ENCODE results near the gene NDUFB11. TPM values are rescaled to one million over a fixed set of nuclear protein-coding genes. Genes with fewer than 3 reads are reported as not detected.

NDUFB11 gene
- total and polyA plus RNA-seq, 2 donors (not counting 3 experiments of a cell fraction or from before 2014, with no cell fraction given), result 65.2 to 88.0 TPM

- Histone ChIP-seq H3K27me3 (ENCODE audit: control insufficient read depth in 2 of 2, insufficient read depth in 2 of 2, low read length in 2 of 2) (no peaks in the 10 kb centered on the region), H3K27ac (ENCODE audit: insufficient read depth, low read depth, low read length) (no peak overlapping the region), H3K79me2 (ENCODE audit: control insufficient read depth, insufficient read depth, low read length) (no peaks in the 10 kb centered on the region), H4K20me1 (replicated peaks; ENCODE audit: control insufficient read depth, extremely low read depth, insufficient read depth, low read length) (no peaks in the 10 kb centered on the region), H3K36me3 (ENCODE audit: control insufficient read depth in 2 of 2, extremely low read depth in 1 of 2, insufficient read depth in 2 of 2, low read length in 2 of 2) (peaks cover 0 to 51% of the 10 kb centered on the region in 2 experiments), H3K9ac (replicated peaks; ENCODE audit: extremely low read depth, insufficient read depth, low read length) (no peak overlapping the region), H3K9me3 (replicated peaks; ENCODE audit: control insufficient read depth, insufficient read depth, low read length) (no peaks in the 10 kb centered on the region), H3K4me3 (replicated peaks in 1 of 3; ENCODE audit: insufficient read depth in 1 of 3, low read depth in 1 of 3, low read length in 3 of 3) (no peak overlapping the region), H2AFZ (ENCODE audit: low read depth, low read length) (no peak overlapping the region), H3K9me1 (replicated peaks; ENCODE audit: control insufficient read depth, extremely low read depth, insufficient read depth, low read length) (no peaks in the 10 kb centered on the region), H3K4me2 (ENCODE audit: insufficient read depth, low read length) (no peak overlapping the region), H3K4me1 (ENCODE audit: control insufficient read depth, extremely low read depth, insufficient read depth, low read length) (no peaks in the 10 kb centered on the region)
- ChIA-PET POLR2A (no interaction called here), CTCF (no interaction called here)
- no peak for FAIRE-seq
- intact Hi-C loops (cut with micrococcal nuclease) (no loop called here), dilution Hi-C loops (cut with MboI; ENCODE audit: extremely low pct_ligation_motif_present, low sequenced_read_pairs) (no loop called here)
- DNase-seq (ENCODE audit: low read depth, low spot score), result no peak
- TF ChIP-seq MAX (IDR thresholded peaks at IDR 0.05; ENCODE audit: insufficient read depth, insufficient read length) (no peak), MYC (IDR thresholded peaks at IDR 0.05; ENCODE audit: low read depth, low read length) (no peak), POLR2A (IDR thresholded peaks at IDR 0.05; ENCODE audit: low read depth, low read length) (no peak), JUN (IDR thresholded peaks at IDR 0.05; ENCODE audit: borderline replicate concordance, insufficient read depth, insufficient read length, low read depth) (no peak), POLR2AphosphoS5 (IDR thresholded peaks at IDR 0.05; ENCODE audit: insufficient read depth, low read depth, low read length) (no peak), FOS (IDR thresholded peaks at IDR 0.05; ENCODE audit: borderline replicate concordance, insufficient read depth, low read length) (no peak), EZH2 (IDR thresholded peaks at IDR 0.05; ENCODE audit: borderline replicate concordance, low read depth, low read length, severe bottlenecking) (no peak), CTCF (IDR thresholded peaks at IDR 0.05; ENCODE audit: extremely low read depth in 1 of 2, insufficient read depth in 1 of 2, low read depth in 1 of 2, low read length in 2 of 2) (no peak), GATA2 (IDR thresholded peaks at IDR 0.05; ENCODE audit: insufficient read depth, insufficient read length, low read depth, low read length) (no peak)
- no TSS peak for BruUV-seq (replicated peaks)
Measured at GRCh38 chrX:47177079-47177478, 32.6 kb upstream of the NDUFB11 start.
